ENCODE results near the gene AKT1S1.
A peak's percentile ranks its signal among the peaks of the same experiment; 100 is the strongest.

The AKT1S1 gene

GRCh38 chr19:49877020-49877878 is at the start of gene AKT1S1, which contains the start of gene TBC1D17 (continued):
- TF ChIP-seq OVOL3 (tag by site-specific recombination; IDR thresholded peaks at IDR 0.05) (peak; percentile 77; the same call in 1 of the 2 replicates), HIC1 (tag by site-specific recombination; IDR thresholded peaks at IDR 0.05) (no peak), ZNF692 (tag by site-specific recombination; IDR thresholded peaks at IDR 0.05) (no peak; the same call in none of the 2 replicates), ZNF596 (tag by site-specific recombination; IDR thresholded peaks at IDR 0.05) (no peak), ZNF10 (tag by site-specific recombination; IDR thresholded peaks at IDR 0.05) (peak; percentile 22; the same call in 1 of the 2 replicates), ZNF416 (tag by site-specific recombination; IDR thresholded peaks at IDR 0.05) (no peak), SALL2 (tag by site-specific recombination; IDR thresholded peaks at IDR 0.05; ENCODE audit: borderline replicate concordance) (no peak), ZNF37A (tag by site-specific recombination; IDR thresholded peaks at IDR 0.05) (no peak), ZNF169 (tag by site-specific recombination; IDR thresholded peaks at IDR 0.05) (no peak; the same call in 1 of the 2 replicates), ZFP69B (tag by site-specific recombination; IDR thresholded peaks at IDR 0.05) (0 out of 2 replicates have a peak, but pooled peaks have one; percentile 20), ZFP3 (tag by site-specific recombination; IDR thresholded peaks at IDR 0.05; ENCODE audit: low read depth) (no peak), SP3 (tag by site-specific recombination; IDR thresholded peaks at IDR 0.05) (peak; percentile 97), ZNF366 (tag by site-specific recombination; conservative IDR thresholded peaks at IDR 0.05) (peak; percentile 25; the same call in 1 of the 2 replicates), PRDM10 (tag by site-specific recombination; IDR thresholded peaks at IDR 0.05) (peak; percentile 99), GLI2 (tag by site-specific recombination; IDR thresholded peaks at IDR 0.05; ENCODE audit: borderline replicate concordance, low read depth) (no peak), ZNF530 (tag by site-specific recombination; IDR thresholded peaks at IDR 0.05; ENCODE audit: low read depth) (no peak), KLF1 (tag by site-specific recombination; IDR thresholded peaks at IDR 0.05) (no peak), ZBTB11 (tag by site-specific recombination; conservative IDR thresholded peaks at IDR 0.05; ENCODE audit: low read depth) (peak; percentile 65), ZNF701 (tag by site-specific recombination; IDR thresholded peaks at IDR 0.05) (no peak), ZSCAN18 (tag by site-specific recombination; IDR thresholded peaks at IDR 0.05) (peak; percentile 22; the same call in 1 of the 2 replicates), BCL11A (tag by site-specific recombination; IDR thresholded peaks at IDR 0.05; ENCODE audit: low read depth) (no peak), ZBTB49 (tag by site-specific recombination; IDR thresholded peaks at IDR 0.05; ENCODE audit: low read depth) (no peak), ZSCAN30 (tag by site-specific recombination; IDR thresholded peaks at IDR 0.05) (0 out of 2 replicates have a peak, but pooled peaks have one; percentile 18), ZNF707 (tag by site-specific recombination; IDR thresholded peaks at IDR 0.05) (no peak)
